Large intestine (tissue), 3 donors: ENCODE results near the gene MRM3. TPM values are rescaled to one million over a fixed set of nuclear protein-coding genes. Genes with fewer than 3 reads are reported as not detected.
"Not testable (repeated sequence)": the region's sequence is repeated elsewhere in the genome, so short reads cannot be mapped to it uniquely, and the experiment has no call there.

Experiments
- DNase-seq, 2 donors: peaks; one replicate each; pipeline versions ENCODE4 v3.0.0 to v3.0.0-alpha.2; 2013
- H3K27ac ChIP-seq: one replicate; pipeline ENCODE4 v1.5.1; 2013; ENCODE audit warnings: low read length
- H3K27me3 ChIP-seq: 2 replicates; pipeline ENCODE4 v1.6.1; 2013; ENCODE audit warnings: low read length; ENCODE audit not compliant: control insufficient read depth, insufficient read depth
- H3K36me3 ChIP-seq: 2 replicates; pipeline ENCODE4 v1.6.1; 2013; ENCODE audit warnings: low read length; ENCODE audit not compliant: control insufficient read depth, insufficient read depth
- H3K4me1 ChIP-seq: one replicate; pipeline ENCODE4 v1.6.1; 2013; ENCODE audit warnings: low read length; ENCODE audit not compliant: control insufficient read depth, insufficient read depth
- H3K4me3 ChIP-seq: one replicate; pipeline ENCODE4 v1.5.1; 2013; ENCODE audit warnings: low read length
- H3K9me3 ChIP-seq: one replicate; pipeline ENCODE4 v1.6.1; 2013; ENCODE audit warnings: mild to moderate bottlenecking, low read depth, low read length, moderate library complexity; ENCODE audit not compliant: control insufficient read depth
- WGBS: methylation state at CpG from one replicate; pipeline ENCODE4 v1.1.5; 2013; ENCODE audit warnings: low lambda C conversion rate; ENCODE audit not compliant: insufficient coverage; 5-methylcytosine and 5-hydroxymethylcytosine counted together
- polyA plus RNA-seq: library from polyadenylated mRNA; unstranded; fragments of 120-200 nt; gene quantifications from one replicate; pipeline ENCODE4 v1.2.1, GENCODE V29; 2013

Gene MRM3
- polyA plus RNA-seq, 1 donor: 14.7 TPM

- no peak for DNase-seq
- H3K36me3 ChIP-seq: peaks cover 8% of the 10 kb centered on the region
- no peaks in the 10 kb centered on the region for H3K9me3 ChIP-seq
- no peak overlapping the region for H3K4me3 ChIP-seq
- no peaks in the 10 kb centered on the region for H3K27me3 ChIP-seq
- no peak overlapping the region for H3K27ac ChIP-seq
- H3K4me1 ChIP-seq: peaks cover 13% of the 10 kb centered on the region
- WGBS: 93% methylated on average over 6 of the region's 13 CpGs
Observed at GRCh38 chr17:753418-753817, 28.7 kb upstream of the MRM3 start.

- not testable (repeated sequence) for H3K27ac ChIP-seq, H3K27me3 ChIP-seq, H3K4me3 ChIP-seq, DNase-seq, H3K9me3 ChIP-seq
- H3K4me1 ChIP-seq: peaks cover 11% of the 10 kb centered on the region
- H3K36me3 ChIP-seq: peaks cover 21% of the 10 kb centered on the region
- WGBS: 100% methylated on average over 2 of the region's 9 CpGs
Observed at GRCh38 chr17:755319-755961, 26.7 kb upstream of the MRM3 start.

- DNase-seq, H3K4me1 ChIP-seq, H3K27me3 ChIP-seq, H3K4me3 ChIP-seq, H3K9me3 ChIP-seq, H3K27ac ChIP-seq: not testable (repeated sequence)
- 64% methylated on average over 2 of the region's 15 CpGs for WGBS
- peaks cover 26% of the 10 kb centered on the region for H3K36me3 ChIP-seq
Observed at GRCh38 chr17:756010-756567, 26.1 kb upstream of the MRM3 start.

- H3K4me3 ChIP-seq: no peak overlapping the region
- H3K27ac ChIP-seq: no peak overlapping the region
- no peak for DNase-seq
- H3K36me3 ChIP-seq: peaks cover 48% of the 10 kb centered on the region
- H3K9me3 ChIP-seq: no peaks in the 10 kb centered on the region
- no CpG with 5 or more reads among the region's 5 CpGs for WGBS
- H3K4me1 ChIP-seq: no peaks in the 10 kb centered on the region
- H3K27me3 ChIP-seq: no peaks in the 10 kb centered on the region
Observed at GRCh38 chr17:759964-760363, 22.2 kb upstream of the MRM3 start.

- no peaks in the 10 kb centered on the region for H3K4me1 ChIP-seq
- H3K4me3 ChIP-seq: no peak overlapping the region
- peaks cover 52% of the 10 kb centered on the region for H3K36me3 ChIP-seq
- H3K9me3 ChIP-seq: no peaks in the 10 kb centered on the region
- H3K27ac ChIP-seq: no peak overlapping the region
- no peak for DNase-seq
- no peaks in the 10 kb centered on the region for H3K27me3 ChIP-seq
- WGBS: 100% methylated on average over 1 of the region's 9 CpGs
Observed at GRCh38 chr17:760371-760770, 21.8 kb upstream of the MRM3 start.

- no peak for DNase-seq
- Histone ChIP-seq H3K4me1 (no peaks in the 10 kb centered on the region), H3K4me3 (no peak overlapping the region), H3K27me3 (no peaks in the 10 kb centered on the region), H3K9me3 (no peaks in the 10 kb centered on the region), H3K27ac (no peak overlapping the region), H3K36me3 (peaks cover 61% of the 10 kb centered on the region)
- 100% methylated on average over 1 of the region's 3 CpGs for WGBS
Observed at GRCh38 chr17:767076-767475, 15.1 kb upstream of the MRM3 start.

- Histone ChIP-seq H3K36me3 (peaks cover 76% of the 10 kb centered on the region), H3K4me1 (no peaks in the 10 kb centered on the region), H3K27me3 (no peaks in the 10 kb centered on the region), H3K9me3 (no peaks in the 10 kb centered on the region), H3K27ac (no peak overlapping the region), H3K4me3 (no peak overlapping the region)
- 94% methylated on average over 3 of the region's 5 CpGs for WGBS
- no peak for DNase-seq
Observed at GRCh38 chr17:773016-773415, 9.1 kb upstream of the MRM3 start.

- WGBS: 97% methylated on average over 5 of the region's 14 CpGs
- peaks cover 79% of the 10 kb centered on the region for H3K36me3 ChIP-seq
- no peak for DNase-seq
Observed at GRCh38 chr17:773467-774312, 8.5 kb upstream of the MRM3 start.

GRCh38 chr17:774313-774584 lies 7.9 kb upstream of the MRM3 start:
- no peaks in the 10 kb centered on the region for H3K9me3 ChIP-seq
- no peak overlapping the region for H3K27ac ChIP-seq
- H3K4me3 ChIP-seq: no peak overlapping the region
- H3K36me3 ChIP-seq: peaks cover 76% of the 10 kb centered on the region
- H3K27me3 ChIP-seq: no peaks in the 10 kb centered on the region
- 95% methylated on average over 4 of the region's 5 CpGs for WGBS
- no peaks in the 10 kb centered on the region for H3K4me1 ChIP-seq
- DNase-seq: no peak

More at GRCh38 chr17:773467-774312, 8.5 kb upstream of the MRM3 start:
- Histone ChIP-seq H3K4me1 (no peaks in the 10 kb centered on the region), H3K27ac (no peak overlapping the region), H3K4me3 (no peak overlapping the region), H3K27me3 (no peaks in the 10 kb centered on the region), H3K9me3 (no peaks in the 10 kb centered on the region)

GRCh38 chr17:778096-778495 lies 4.1 kb upstream of the MRM3 start:
- Histone ChIP-seq H3K27me3 (no peaks in the 10 kb centered on the region), H3K9me3 (no peaks in the 10 kb centered on the region), H3K27ac (no peak overlapping the region), H3K4me3 (no peak overlapping the region), H3K36me3 (peaks cover 53% of the 10 kb centered on the region), H3K4me1 (peaks cover 3% of the 10 kb centered on the region)
- DNase-seq: no peak
- 80% methylated on average over 1 of the region's 11 CpGs for WGBS
